GM12891 (cell line): ENCODE measurements around the gene CNGB1.

Source experiments
- PAX5 ChIP-seq: IDR thresholded peaks from 2 replicates; pipeline ENCODE4 v1.6.1; 2011; ENCODE audit warnings: low read length, moderate library complexity, mild to moderate bottlenecking; ENCODE audit not compliant: insufficient read depth, severe bottlenecking
- POLR2A ChIP-seq: IDR thresholded peaks from 2 replicates; pipeline ENCODE4 v1.6.1; 2011; ENCODE audit warnings: low read depth, low read length, control low read depth
- POLR2AphosphoS5 ChIP-seq: IDR thresholded peaks from 2 replicates; pipeline ENCODE4 v1.6.1; 2011; ENCODE audit warnings: low read depth, low read length, control low read depth
- POU2F2 ChIP-seq: IDR thresholded peaks from 2 replicates; pipeline ENCODE4 v1.6.1; 2011; ENCODE audit warnings: low read depth, mild to moderate bottlenecking, control low read depth, low read length, moderate library complexity
- SPI1 ChIP-seq: IDR thresholded peaks from 2 replicates; pipeline ENCODE4 v1.6.1; 2011; ENCODE audit warnings: low read depth, low read length, control low read depth
- TAF1 ChIP-seq: IDR thresholded peaks from 2 replicates; pipeline ENCODE4 v1.6.1; 2011; ENCODE audit warnings: low read depth, low read length, control low read depth

GRCh38 chr16:58000706-58001676 is 30.1 kb upstream of the CNGB1 start, which contains the start of gene USB1:
- TF ChIP-seq POLR2A (peak; percentile 62; the same call in 1 of the 2 replicates), TAF1 (peak; percentile 50; the same call in 1 of the 2 replicates), POLR2AphosphoS5 (no peak), SPI1 (peak; percentile 49), POU2F2 (0 out of 2 replicates have a peak, but pooled peaks have one; percentile 26), PAX5 (no peak)
